Osteocyte (in vitro differentiated cells): ENCODE measurements around the gene FRMD8. TPM values are rescaled to one million over a fixed set of nuclear protein-coding genes. Genes with fewer than 3 reads are reported as not detected.
A peak's percentile ranks its signal among the peaks of the same experiment; 100 is the strongest.

Experiments
- DNase-seq: peaks from one replicate; pipeline ENCODE4 v3.0.0; 2021; ENCODE audit warnings: mixed read lengths; ENCODE audit not compliant: unreplicated experiment; ENCODE audit errors: extremely low spot score
- H3K27ac Mint-ChIP-seq: one replicate; pipeline ENCODE4 v1.8.0; 2021; ENCODE audit warnings: mild to moderate bottlenecking, mixed read lengths; ENCODE audit not compliant: unreplicated experiment
- H3K27me3 Mint-ChIP-seq: one replicate; pipeline ENCODE4 v1.8.0; 2021; ENCODE audit warnings: mixed read lengths; ENCODE audit not compliant: unreplicated experiment
- H3K36me3 Mint-ChIP-seq: one replicate; pipeline ENCODE4 v1.8.0; 2021; ENCODE audit warnings: mixed read lengths; ENCODE audit not compliant: unreplicated experiment
- H3K4me1 Mint-ChIP-seq: one replicate; pipeline ENCODE4 v1.8.0; 2021; ENCODE audit warnings: mixed read lengths; ENCODE audit not compliant: unreplicated experiment
- H3K4me3 Mint-ChIP-seq: one replicate; pipeline ENCODE4 v1.8.0; 2021; ENCODE audit warnings: mild to moderate bottlenecking, moderate library complexity, mixed read lengths; ENCODE audit not compliant: unreplicated experiment
- H3K9me3 Mint-ChIP-seq: one replicate; pipeline ENCODE4 v1.8.0; 2021; ENCODE audit warnings: mixed read lengths; ENCODE audit not compliant: unreplicated experiment
- CTCF ChIP-seq: fragments of 200-600 bp; sonication (generic); IDR thresholded peaks from 2 replicates; pipeline ENCODE4 v1.5.0; 2021; ENCODE audit warnings: antibody characterized with exemption, mild to moderate bottlenecking, moderate library complexity
- total RNA-seq: library from RNA; stranded (reverse); gene quantifications from 2 replicates; pipeline ENCODE4 v1.2.1, GENCODE V29; 2021

FRMD8 gene
- total RNA-seq, 1 donor from 2014 or later: 62.8 TPM

- Mint-ChIP-seq H3K27ac (no peak overlapping the region), H3K36me3 (no peaks in the 10 kb centered on the region), H3K4me1 (no peaks in the 10 kb centered on the region), H3K4me3 (no peak overlapping the region), H3K27me3 (no peaks in the 10 kb centered on the region), H3K9me3 (no peaks in the 10 kb centered on the region)
- TF ChIP-seq CTCF: no peak
- no peak for DNase-seq
Observed at GRCh38 chr11:65363770-65364169, 22.7 kb upstream of the FRMD8 start.

GRCh38 chr11:65366340-65366773, 20.1 kb upstream of the FRMD8 start:
- TF ChIP-seq CTCF: peak; percentile 77
- no peak for DNase-seq
- peaks cover 12% of the 10 kb centered on the region for H3K4me1 Mint-ChIP-seq
- no peak overlapping the region for H3K4me3 Mint-ChIP-seq
- no peaks in the 10 kb centered on the region for H3K27me3 Mint-ChIP-seq
- H3K27ac Mint-ChIP-seq: no peak overlapping the region
- no peaks in the 10 kb centered on the region for H3K9me3 Mint-ChIP-seq
- no peaks in the 10 kb centered on the region for H3K36me3 Mint-ChIP-seq

GRCh38 chr11:65370659-65371049, 15.8 kb upstream of the FRMD8 start:
- Mint-ChIP-seq H3K9me3 (no peaks in the 10 kb centered on the region), H3K27ac (peak overlapping the region; percentile 82), H3K27me3 (no peaks in the 10 kb centered on the region), H3K4me1 (peaks cover 17% of the 10 kb centered on the region), H3K4me3 (no peak overlapping the region), H3K36me3 (no peaks in the 10 kb centered on the region)
- no peak for TF ChIP-seq CTCF
- no peak for DNase-seq

- H3K27me3 Mint-ChIP-seq: no peaks in the 10 kb centered on the region
- no peak for TF ChIP-seq CTCF
- H3K36me3 Mint-ChIP-seq: no peaks in the 10 kb centered on the region
- DNase-seq: no peak
- no peak overlapping the region for H3K27ac Mint-ChIP-seq
- H3K9me3 Mint-ChIP-seq: no peaks in the 10 kb centered on the region
- peaks cover 16% of the 10 kb centered on the region for H3K4me1 Mint-ChIP-seq
- H3K4me3 Mint-ChIP-seq: no peak overlapping the region
Observed at GRCh38 chr11:65373839-65374580, 12.4 kb upstream of the FRMD8 start.

- no peaks in the 10 kb centered on the region for H3K36me3 Mint-ChIP-seq
- DNase-seq: no peak
- no peak overlapping the region for H3K27ac Mint-ChIP-seq
Observed at GRCh38 chr11:65375012-65375411, 11.4 kb upstream of the FRMD8 start.

More at GRCh38 chr11:65375012-65375411, 11.4 kb upstream of the FRMD8 start:
- TF ChIP-seq CTCF: no peak
- Mint-ChIP-seq H3K4me3 (no peak overlapping the region), H3K4me1 (peaks cover 14% of the 10 kb centered on the region), H3K27me3 (no peaks in the 10 kb centered on the region), H3K9me3 (no peaks in the 10 kb centered on the region)
